Caco-2 (cell line): ENCODE measurements around the gene DOCK3. TPM values are rescaled to one million over a fixed set of nuclear protein-coding genes. Genes with fewer than 3 reads are reported as not detected.

Experiments used
- BruUV-seq: library from RNA; stranded (reverse); fragments of 400-500 nt; replicated peaks from 2 replicates; lab custom pipeline; 2021; lab: Mats Ljungman, UMichigan
- CTCF ChIA-PET: fragments of 300-600 bp; sonication (Branson Sonifier 250); formaldehyde crosslinking; loops from one replicate; lab custom pipeline; 2022; ENCODE audit warnings: antibody characterized with exemption; lab: Charles Lee
- POLR2A ChIA-PET: fragments of 300-600 bp; sonication (Branson Sonifier 250); formaldehyde crosslinking; loops from one replicate; lab custom pipeline; 2022; ENCODE audit warnings: antibody characterized with exemption; lab: Charles Lee
- DNase-seq, 2 experiments: peaks; one replicate each; pipeline versions ENCODE4 v3.0.0 to v3.0.0-alpha.2; 2020 to 2022
- H3K27me3 ChIP-seq: replicated peaks from 2 replicates; pipeline ENCODE4 v1.6.0; 2011; ENCODE audit warnings: low read length; ENCODE audit not compliant: control insufficient read depth, insufficient read depth
- H3K36me3 ChIP-seq: 2 replicates; pipeline ENCODE4 v1.5.1; 2011; ENCODE audit warnings: low read length; ENCODE audit not compliant: control insufficient read depth, insufficient read depth
- H3K4me1 ChIP-seq: fragments of 250-450 bp; sonication (Bioruptor Pico); 2 replicates; pipeline ENCODE4 v1.5.1; 2020; ENCODE audit warnings: mild to moderate bottlenecking
- H3K4me3 ChIP-seq: 2 replicates; pipeline ENCODE4 v1.5.1; 2011; ENCODE audit warnings: low read depth, mild to moderate bottlenecking, control low read depth, low read length
- H3K9me3 ChIP-seq: fragments of 250-450 bp; sonication (Bioruptor Pico); 2 replicates; pipeline ENCODE4 v1.5.1; 2020; ENCODE audit warnings: mild to moderate bottlenecking, moderate library complexity
- H3K27ac Mint-ChIP-seq: one replicate; pipeline ENCODE4 v1.8.0; 2022; ENCODE audit warnings: mixed read lengths; ENCODE audit not compliant: unreplicated experiment
- H3K27me3 Mint-ChIP-seq: one replicate; pipeline ENCODE4 v1.8.0; 2022; ENCODE audit warnings: mixed read lengths; ENCODE audit not compliant: insufficient read depth, unreplicated experiment
- H3K36me3 Mint-ChIP-seq: one replicate; pipeline ENCODE4 v1.8.0; 2022; ENCODE audit warnings: mild to moderate bottlenecking, mixed read lengths; ENCODE audit not compliant: insufficient read depth, unreplicated experiment
- H3K4me1 Mint-ChIP-seq: one replicate; pipeline ENCODE4 v1.8.0; 2022; ENCODE audit warnings: low read depth, mixed read lengths; ENCODE audit not compliant: unreplicated experiment
- H3K4me3 Mint-ChIP-seq: one replicate; pipeline ENCODE4 v1.8.0; 2022; ENCODE audit warnings: mild to moderate bottlenecking, moderate library complexity, mixed read lengths; ENCODE audit not compliant: unreplicated experiment
- H3K9me3 Mint-ChIP-seq: one replicate; pipeline ENCODE4 v1.8.0; 2022; ENCODE audit warnings: mixed read lengths; ENCODE audit not compliant: unreplicated experiment
- CTCF ChIP-seq, 2 experiments: fragments of 200-600 bp in 1 of 2; IDR thresholded peaks; 1 replicate in 1 of 2; 2 replicates in 1 of 2; pipeline versions ENCODE4 v1.5.1 to v1.8.0; 2011 to 2022; ENCODE audit warnings: antibody characterized with exemption in 1 of 2, control low read depth in 1 of 2, inconsistent platforms in 1 of 2, low read depth in 1 of 2, low read length in 1 of 2, mild to moderate bottlenecking in 1 of 2, moderate library complexity in 1 of 2; ENCODE audit not compliant: insufficient read depth in 1 of 2, severe bottlenecking in 1 of 2, unreplicated experiment in 1 of 2
- intact Hi-C: fragments of 100-400 bp; cut with micrococcal nuclease; formaldehyde crosslinking; loops from one replicate; pipeline ENCODE4 v1.10.0; 2022; ENCODE audit not compliant: unreplicated experiment
- total RNA-seq: library from RNA; stranded (reverse); gene quantifications from 2 replicates; pipeline ENCODE4 v1.2.3, GENCODE V29; 2022

DOCK3 gene
- total RNA-seq, 1 experiment from 2014 or later = 0.05 TPM

- DNase-seq = peak in 1 of 2 experiments; percentile 21
- Mint-ChIP-seq H3K36me3 (no peaks in the 10 kb centered on the region), H3K4me1 (no peaks in the 10 kb centered on the region), H3K9me3 (no peaks in the 10 kb centered on the region), H3K27me3 (peaks cover 17% of the 10 kb centered on the region), H3K27ac (no peak overlapping the region), H3K4me3 (no peak overlapping the region)
- Histone ChIP-seq H3K4me1 (peaks cover 4% of the 10 kb centered on the region; the same call in 1 of the 2 replicates), H3K9me3 (no peaks in the 10 kb centered on the region), H3K36me3 (no peaks in the 10 kb centered on the region), H3K4me3 (no peak overlapping the region), H3K27me3 (no peaks in the 10 kb centered on the region)
- TF ChIP-seq CTCF (IDR thresholded peaks at IDR 0.05; ENCODE audit: insufficient read depth in 1 of 2, low read depth in 1 of 2, low read length in 1 of 2, severe bottlenecking in 1 of 2, unreplicated experiment in 1 of 2) = no peak
- CTCF ChIA-PET = no interaction called here
- POLR2A ChIA-PET = no interaction called here
- intact Hi-C loops = no loop called here
- no TSS peak for BruUV-seq
Observed at GRCh38 chr3:51378726-51379125, 704.0 kb downstream of the DOCK3 start.

GRCh38 chr3:51379301-51379700 lies 704.6 kb downstream of the DOCK3 start:
- Mint-ChIP-seq H3K4me1 (no peaks in the 10 kb centered on the region), H3K27me3 (peaks cover 15% of the 10 kb centered on the region), H3K9me3 (no peaks in the 10 kb centered on the region), H3K4me3 (no peak overlapping the region), H3K27ac (no peak overlapping the region), H3K36me3 (no peaks in the 10 kb centered on the region)
- Histone ChIP-seq H3K4me1 (peaks cover 6% of the 10 kb centered on the region; the same call in 1 of the 2 replicates), H3K4me3 (no peak overlapping the region), H3K27me3 (no peaks in the 10 kb centered on the region), H3K9me3 (no peaks in the 10 kb centered on the region), H3K36me3 (no peaks in the 10 kb centered on the region)
- peak in 1 of 2 experiments; percentile 11 for DNase-seq
- CTCF ChIA-PET = interaction anchor here (0.6 to 0.9 kb wide), 2 partner anchors 10 to 272 kb away, joined by 3 to 4 read pairs; no protein-coding TSS in a partner anchor
- TF ChIP-seq CTCF (IDR thresholded peaks at IDR 0.05; ENCODE audit: insufficient read depth in 1 of 2, low read depth in 1 of 2, low read length in 1 of 2, severe bottlenecking in 1 of 2, unreplicated experiment in 1 of 2) = no peak
- intact Hi-C loops = no loop called here
- no TSS peak for BruUV-seq
- POLR2A ChIA-PET = no interaction called here

- Histone ChIP-seq H3K27me3 (no peaks in the 10 kb centered on the region), H3K36me3 (no peaks in the 10 kb centered on the region), H3K4me3 (no peak overlapping the region), H3K9me3 (no peaks in the 10 kb centered on the region), H3K4me1 (peaks cover 6% of the 10 kb centered on the region; the same call in 1 of the 2 replicates)
- Mint-ChIP-seq H3K27ac (no peak overlapping the region), H3K4me1 (no peaks in the 10 kb centered on the region), H3K36me3 (peaks cover 3% of the 10 kb centered on the region), H3K9me3 (no peaks in the 10 kb centered on the region), H3K27me3 (peaks cover 12% of the 10 kb centered on the region), H3K4me3 (no peak overlapping the region)
- intact Hi-C loops = no loop called here
- no peak for DNase-seq
- no TSS peak for BruUV-seq
- no peak for TF ChIP-seq CTCF (IDR thresholded peaks at IDR 0.05; ENCODE audit: insufficient read depth in 1 of 2, low read depth in 1 of 2, low read length in 1 of 2, severe bottlenecking in 1 of 2, unreplicated experiment in 1 of 2)
- ChIA-PET CTCF (interaction anchor here (0.6 to 0.9 kb wide), 2 partner anchors 10 to 273 kb away, joined by 3 to 4 read pairs; no protein-coding TSS in a partner anchor), POLR2A (no interaction called here)
Observed at GRCh38 chr3:51379746-51380455, 705.2 kb downstream of the DOCK3 start.
